Measurements from ENCODE around the gene KYNU.
"Not testable (repeated sequence)": the region's sequence is repeated elsewhere in the genome, so short reads cannot be mapped to it uniquely, and the experiment has no call there.

KYNU gene

GRCh38 chr2:143034292-143035074 is 157.0 kb downstream of the KYNU start:
- peak; percentile 43 for DNase-seq
- no peaks in the 10 kb centered on the region for H3K9me3 ChIP-seq (ENCODE audit: severe bottlenecking)
- peak; percentile 59 for TF ChIP-seq CTCF (IDR thresholded peaks at IDR 0.05; ENCODE audit: low read depth, low read length)
- H3K27me3 ChIP-seq (ENCODE audit: insufficient read depth, low read depth, severe bottlenecking): no peaks in the 10 kb centered on the region
- H3K36me3 ChIP-seq: no peaks in the 10 kb centered on the region
- H3K27ac ChIP-seq: no peak overlapping the region
- no peak overlapping the region for H3K4me3 ChIP-seq (ENCODE audit: low read depth, low read length)

- TF ChIP-seq CTCF (IDR thresholded peaks at IDR 0.05; ENCODE audit: low read depth, low read length): no peak
- DNase-seq: no peak
- H3K27me3 ChIP-seq (ENCODE audit: insufficient read depth, low read depth, severe bottlenecking): no peaks in the 10 kb centered on the region
- H3K4me3 ChIP-seq (ENCODE audit: low read depth, low read length): no peak overlapping the region
- H3K36me3 ChIP-seq: no peaks in the 10 kb centered on the region
- no peaks in the 10 kb centered on the region for H3K9me3 ChIP-seq (ENCODE audit: severe bottlenecking)
- no peak overlapping the region for H3K27ac ChIP-seq
Measured at GRCh38 chr2:143051465-143051864, 174.0 kb downstream of the KYNU start.

- not testable (repeated sequence) for H3K4me3 ChIP-seq (ENCODE audit: low read depth, low read length); DNase-seq; H3K9me3 ChIP-seq (ENCODE audit: severe bottlenecking); H3K36me3 ChIP-seq; H3K27me3 ChIP-seq (ENCODE audit: insufficient read depth, low read depth, severe bottlenecking); H3K27ac ChIP-seq
Measured at GRCh38 chr2:143053437-143053836, 176.0 kb downstream of the KYNU start.

GRCh38 chr2:143056550-143056949 is 179.1 kb downstream of the KYNU start:
- Histone ChIP-seq H3K27me3 (ENCODE audit: insufficient read depth, low read depth, severe bottlenecking) (no peaks in the 10 kb centered on the region), H3K9me3 (ENCODE audit: severe bottlenecking) (peaks cover 6% of the 10 kb centered on the region), H3K4me3 (ENCODE audit: low read depth, low read length) (no peak overlapping the region), H3K36me3 (no peaks in the 10 kb centered on the region), H3K27ac (no peak overlapping the region)
- no peak for DNase-seq
- no peak for TF ChIP-seq CTCF (IDR thresholded peaks at IDR 0.05; ENCODE audit: low read depth, low read length)

GRCh38 chr2:143058851-143059250 is 181.4 kb downstream of the KYNU start:
- no peaks in the 10 kb centered on the region for H3K36me3 ChIP-seq
- no peak overlapping the region for H3K27ac ChIP-seq
- H3K4me3 ChIP-seq (ENCODE audit: low read depth, low read length): no peak overlapping the region
- DNase-seq: no peak
- TF ChIP-seq CTCF (IDR thresholded peaks at IDR 0.05; ENCODE audit: low read depth, low read length): no peak
- no peaks in the 10 kb centered on the region for H3K27me3 ChIP-seq (ENCODE audit: insufficient read depth, low read depth, severe bottlenecking)
- peaks cover 6% of the 10 kb centered on the region for H3K9me3 ChIP-seq (ENCODE audit: severe bottlenecking)

GRCh38 chr2:143063612-143064200 is 186.2 kb downstream of the KYNU start:
- no peaks in the 10 kb centered on the region for H3K27me3 ChIP-seq (ENCODE audit: insufficient read depth, low read depth, severe bottlenecking)
- H3K36me3 ChIP-seq: no peaks in the 10 kb centered on the region
- H3K4me3 ChIP-seq (ENCODE audit: low read depth, low read length): no peak overlapping the region
- no peaks in the 10 kb centered on the region for H3K9me3 ChIP-seq (ENCODE audit: severe bottlenecking)
- no peak overlapping the region for H3K27ac ChIP-seq
- TF ChIP-seq CTCF (IDR thresholded peaks at IDR 0.05; ENCODE audit: low read depth, low read length): no peak
- no peak for DNase-seq

Measured in WERI-Rb-1 (cell line).